Measurements from ENCODE around the gene DCUN1D1.

DCUN1D1 gene

DNA sequence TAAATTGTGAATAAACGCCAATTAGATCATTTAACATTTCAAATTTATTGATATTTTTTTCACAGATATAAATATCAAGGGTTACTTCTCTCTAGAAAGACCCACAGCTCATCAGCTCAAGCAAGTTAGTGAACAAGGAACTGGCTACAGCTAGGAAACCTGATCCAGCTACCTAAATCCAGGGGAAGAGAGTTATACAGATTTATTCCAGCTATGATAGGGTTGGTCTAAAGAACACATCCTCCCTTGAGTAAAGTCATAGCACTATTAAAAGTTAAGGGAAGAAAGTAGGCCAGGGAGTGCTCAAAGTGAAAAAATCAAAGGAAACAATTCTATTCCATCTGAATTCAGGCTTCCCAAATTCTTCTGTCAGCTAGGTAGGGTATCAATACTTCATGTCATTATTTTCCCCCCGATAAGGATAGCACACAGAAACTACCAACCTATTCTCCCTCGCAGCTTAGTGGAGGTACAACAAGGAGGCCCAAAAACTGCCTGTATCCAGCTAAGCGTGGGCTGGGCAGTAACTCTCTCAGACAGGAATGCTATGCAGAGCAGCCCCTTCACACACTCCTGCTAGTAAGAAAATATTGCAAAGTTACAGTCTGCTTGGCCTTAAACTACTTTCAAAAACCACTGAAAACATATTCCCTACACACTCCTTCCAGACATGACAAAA, 44.0 kb downstream of the DCUN1D1 start:
- TF ChIP-seq, protein P1, sequence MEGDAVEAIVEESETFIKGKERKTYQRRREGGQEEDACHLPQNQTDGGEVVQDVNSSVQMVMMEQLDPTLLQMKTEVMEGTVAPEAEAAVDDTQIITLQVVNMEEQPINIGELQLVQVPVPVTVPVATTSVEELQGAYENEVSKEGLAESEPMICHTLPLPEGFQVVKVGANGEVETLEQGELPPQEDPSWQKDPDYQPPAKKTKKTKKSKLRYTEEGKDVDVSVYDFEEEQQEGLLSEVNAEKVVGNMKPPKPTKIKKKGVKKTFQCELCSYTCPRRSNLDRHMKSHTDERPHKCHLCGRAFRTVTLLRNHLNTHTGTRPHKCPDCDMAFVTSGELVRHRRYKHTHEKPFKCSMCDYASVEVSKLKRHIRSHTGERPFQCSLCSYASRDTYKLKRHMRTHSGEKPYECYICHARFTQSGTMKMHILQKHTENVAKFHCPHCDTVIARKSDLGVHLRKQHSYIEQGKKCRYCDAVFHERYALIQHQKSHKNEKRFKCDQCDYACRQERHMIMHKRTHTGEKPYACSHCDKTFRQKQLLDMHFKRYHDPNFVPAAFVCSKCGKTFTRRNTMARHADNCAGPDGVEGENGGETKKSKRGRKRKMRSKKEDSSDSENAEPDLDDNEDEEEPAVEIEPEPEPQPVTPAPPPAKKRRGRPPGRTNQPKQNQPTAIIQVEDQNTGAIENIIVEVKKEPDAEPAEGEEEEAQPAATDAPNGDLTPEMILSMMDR (conservative IDR thresholded peaks at IDR 0.05; ENCODE audit: low read length), result no peak
- no peak for TF ChIP-seq EZH2phosphoT487 (IDR thresholded peaks at IDR 0.05; ENCODE audit: borderline replicate concordance)

GRCh38 chr3:182935803-182936202, 44.5 kb downstream of the DCUN1D1 start:
- Histone ChIP-seq H3K36me3 (ENCODE audit: insufficient read depth, low read length) (no peaks in the 10 kb centered on the region), H3K4me2 (ENCODE audit: low read depth, low read length, poor library complexity, severe bottlenecking) (peak overlapping the region; percentile 81), H3K27me3 (ENCODE audit: insufficient read depth, low read length, poor library complexity, severe bottlenecking) (no peaks in the 10 kb centered on the region), H3K4me1 (ENCODE audit: insufficient read depth, low read length, poor library complexity, severe bottlenecking) (peaks cover 66% of the 10 kb centered on the region), H3K9ac (ENCODE audit: low read depth, low read length, poor library complexity, severe bottlenecking) (peak overlapping the region; percentile 68), H2AFZ (ENCODE audit: low read length) (no peak overlapping the region), H3K4me3 (ENCODE audit: low read length, poor library complexity, severe bottlenecking) (peak overlapping the region; percentile 67), H3F3A (ENCODE audit: low read depth) (peaks cover 3% of the 10 kb centered on the region; the same call in 1 of the 2 replicates), H4K20me1 (ENCODE audit: insufficient read depth, low read length, poor library complexity, severe bottlenecking) (no peaks in the 10 kb centered on the region), H3K79me2 (ENCODE audit: insufficient read depth, low read length) (peaks cover 43% of the 10 kb centered on the region), H3K9me2 (replicated peaks; ENCODE audit: low read depth, low read length) (no peaks in the 10 kb centered on the region), H3K9me3 (ENCODE audit: insufficient read depth, low read depth, low read length) (peaks cover 9% of the 10 kb centered on the region; the same call in 1 of the 2 replicates)
- no peak for TF ChIP-seq EZH2phosphoT487 (IDR thresholded peaks at IDR 0.05; ENCODE audit: borderline replicate concordance)
- TF ChIP-seq, protein P1 (conservative IDR thresholded peaks at IDR 0.05; ENCODE audit: low read length), result no peak

More for the DNA sequence above, 44.0 kb downstream of the DCUN1D1 start:
- Histone ChIP-seq H3F3A (ENCODE audit: low read depth) (peaks cover 3% of the 10 kb centered on the region; the same call in 1 of the 2 replicates), H4K20me1 (ENCODE audit: insufficient read depth, low read length, poor library complexity, severe bottlenecking) (no peaks in the 10 kb centered on the region), H2AFZ (ENCODE audit: low read length) (no peak overlapping the region), H3K4me2 (ENCODE audit: low read depth, low read length, poor library complexity, severe bottlenecking) (peak overlapping the region; percentile 81), H3K9ac (ENCODE audit: low read depth, low read length, poor library complexity, severe bottlenecking) (peak overlapping the region; percentile 68), H3K27me3 (ENCODE audit: insufficient read depth, low read length, poor library complexity, severe bottlenecking) (no peaks in the 10 kb centered on the region), H3K9me2 (replicated peaks; ENCODE audit: low read depth, low read length) (no peaks in the 10 kb centered on the region), H3K4me3 (ENCODE audit: low read length, poor library complexity, severe bottlenecking) (peak overlapping the region; percentile 67), H3K79me2 (ENCODE audit: insufficient read depth, low read length) (peaks cover 43% of the 10 kb centered on the region), H3K9me3 (ENCODE audit: insufficient read depth, low read depth, low read length) (peaks cover 9% of the 10 kb centered on the region; the same call in 1 of the 2 replicates), H3K4me1 (ENCODE audit: insufficient read depth, low read length, poor library complexity, severe bottlenecking) (peaks cover 71% of the 10 kb centered on the region), H3K36me3 (ENCODE audit: insufficient read depth, low read length) (no peaks in the 10 kb centered on the region)

DNA sequence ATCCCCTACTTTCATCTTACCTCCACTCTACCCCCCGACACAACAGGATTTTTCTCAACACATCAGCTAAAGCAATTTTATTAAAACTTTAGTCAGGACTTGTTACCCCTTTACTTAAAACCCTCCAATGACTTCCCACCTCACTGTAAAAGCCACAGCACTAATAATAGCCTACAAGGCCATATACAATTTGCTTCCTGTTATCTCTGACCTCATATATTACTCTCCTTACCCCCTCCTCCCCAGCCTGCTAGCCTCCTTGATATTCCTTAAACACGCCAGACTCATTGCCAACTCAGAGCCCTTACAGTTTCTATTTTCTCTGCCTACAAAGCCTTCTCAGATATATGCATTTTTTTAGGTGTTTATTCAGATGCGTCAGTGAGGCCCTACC, 54.4 kb downstream of the DCUN1D1 start:
- no peak overlapping the region for H2AFZ ChIP-seq (ENCODE audit: low read length)
- H3K27me3 ChIP-seq (ENCODE audit: insufficient read depth, low read length, poor library complexity, severe bottlenecking), result no peaks in the 10 kb centered on the region
- H4K20me1 ChIP-seq (ENCODE audit: insufficient read depth, low read length, poor library complexity, severe bottlenecking), result no peaks in the 10 kb centered on the region
- H3K36me3 ChIP-seq (ENCODE audit: insufficient read depth, low read length), result peaks cover 3% of the 10 kb centered on the region; the same call in 1 of the 2 replicates
- TF ChIP-seq EZH2phosphoT487 (IDR thresholded peaks at IDR 0.05; ENCODE audit: borderline replicate concordance), result no peak
- TF ChIP-seq, protein P1 (conservative IDR thresholded peaks at IDR 0.05; ENCODE audit: low read length), result no peak
- H3K4me2 ChIP-seq (ENCODE audit: low read depth, low read length, poor library complexity, severe bottlenecking), result peak overlapping the region; percentile 34
- peak overlapping the region; percentile 6 for H3K9ac ChIP-seq (ENCODE audit: low read depth, low read length, poor library complexity, severe bottlenecking)
- no peaks in the 10 kb centered on the region for H3K9me2 ChIP-seq (replicated peaks; ENCODE audit: low read depth, low read length)
- peaks cover 23% of the 10 kb centered on the region; the same call in 1 of the 2 replicates for H3K79me2 ChIP-seq (ENCODE audit: insufficient read depth, low read length)
- no peaks in the 10 kb centered on the region for H3K9me3 ChIP-seq (ENCODE audit: insufficient read depth, low read depth, low read length)
- H3K4me1 ChIP-seq (ENCODE audit: insufficient read depth, low read length, poor library complexity, severe bottlenecking), result peaks cover 37% of the 10 kb centered on the region
- H3F3A ChIP-seq (ENCODE audit: low read depth), result no peaks in the 10 kb centered on the region
- no peak overlapping the region for H3K4me3 ChIP-seq (ENCODE audit: low read length, poor library complexity, severe bottlenecking)

All from Loucy (cell line).